GM12872 (cell line): ENCODE measurements around the gene TANGO6.

Experiments used
- CTCF ChIP-seq: IDR thresholded peaks from 3 replicates; pipeline ENCODE4 v1.5.1; 2011; ENCODE audit warnings: low read depth, mild to moderate bottlenecking, low read length, moderate library complexity; ENCODE audit not compliant: insufficient read depth

TANGO6 gene

DNA sequence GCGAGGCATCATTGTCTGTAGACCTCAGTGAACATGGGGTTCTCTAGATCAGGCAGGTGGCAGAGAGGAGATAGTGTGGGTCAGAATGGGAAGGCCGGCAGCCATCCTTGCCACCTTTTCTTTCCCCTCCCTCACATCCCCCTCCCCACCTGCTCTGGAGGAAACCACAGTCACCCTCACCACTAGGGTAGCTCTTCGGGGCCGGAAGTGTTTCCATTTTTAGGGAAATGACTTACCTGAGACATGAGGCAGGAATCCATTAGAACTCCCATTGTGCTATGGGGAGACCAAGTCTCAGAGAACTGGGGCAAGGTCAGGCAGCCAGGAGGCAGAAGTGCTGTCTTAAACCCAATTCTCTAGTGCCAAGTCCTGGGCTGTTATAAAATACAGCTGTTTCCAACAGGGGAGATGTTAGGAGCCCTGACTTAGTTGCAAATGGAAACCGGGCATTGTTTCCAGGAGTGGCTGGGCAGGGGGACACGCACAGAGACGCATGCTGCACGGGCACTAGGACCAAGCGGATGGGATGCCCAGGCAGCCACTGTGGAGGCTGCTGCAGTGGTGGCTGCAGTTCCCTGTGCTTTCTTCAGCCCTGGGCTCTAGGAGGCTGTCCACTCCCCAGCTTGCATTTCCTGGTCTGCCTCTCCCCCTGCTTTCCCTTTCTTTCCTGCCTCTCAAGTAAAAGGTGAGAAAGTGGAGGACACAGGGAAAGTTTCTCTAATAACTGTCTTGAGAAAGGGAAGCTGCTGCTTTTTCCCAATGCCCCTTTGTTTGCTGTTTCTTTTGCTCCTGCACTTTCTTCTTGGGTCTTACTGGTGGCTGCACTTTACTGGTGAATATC, 265.0 kb downstream of the TANGO6 start:
- no peak for TF ChIP-seq CTCF

- no peak for TF ChIP-seq CTCF
Observed at GRCh38 chr16:69108905-69109252, 265.5 kb downstream of the TANGO6 start.

DNA sequence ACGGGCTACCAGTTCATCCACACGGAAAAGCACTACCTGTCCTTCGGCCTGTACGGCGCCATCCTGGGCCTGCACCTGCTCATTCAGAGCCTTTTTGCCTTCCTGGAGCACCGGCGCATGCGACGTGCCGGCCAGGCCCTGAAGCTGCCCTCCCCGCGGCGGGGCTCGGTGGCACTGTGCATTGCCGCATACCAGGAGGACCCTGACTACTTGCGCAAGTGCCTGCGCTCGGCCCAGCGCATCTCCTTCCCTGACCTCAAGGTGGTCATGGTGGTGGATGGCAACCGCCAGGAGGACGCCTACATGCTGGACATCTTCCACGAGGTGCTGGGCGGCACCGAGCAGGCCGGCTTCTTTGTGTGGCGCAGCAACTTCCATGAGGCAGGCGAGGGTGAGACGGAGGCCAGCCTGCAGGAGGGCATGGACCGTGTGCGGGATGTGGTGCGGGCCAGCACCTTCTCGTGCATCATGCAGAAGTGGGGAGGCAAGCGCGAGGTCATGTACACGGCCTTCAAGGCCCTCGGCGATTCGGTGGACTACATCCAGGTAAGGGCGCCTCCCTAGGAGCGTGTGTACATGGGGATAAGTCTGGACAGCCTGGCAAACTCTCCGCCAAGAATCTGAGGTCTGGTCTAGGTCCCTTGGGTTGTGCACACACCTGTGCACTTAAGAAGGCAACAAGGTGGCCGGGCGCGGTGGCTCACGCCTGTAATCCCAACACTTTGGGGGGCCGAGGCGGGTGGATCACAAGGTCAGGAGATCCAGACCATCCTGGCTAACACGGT, 266.3 kb downstream of the TANGO6 start:
- TF ChIP-seq CTCF, result no peak

DNA sequence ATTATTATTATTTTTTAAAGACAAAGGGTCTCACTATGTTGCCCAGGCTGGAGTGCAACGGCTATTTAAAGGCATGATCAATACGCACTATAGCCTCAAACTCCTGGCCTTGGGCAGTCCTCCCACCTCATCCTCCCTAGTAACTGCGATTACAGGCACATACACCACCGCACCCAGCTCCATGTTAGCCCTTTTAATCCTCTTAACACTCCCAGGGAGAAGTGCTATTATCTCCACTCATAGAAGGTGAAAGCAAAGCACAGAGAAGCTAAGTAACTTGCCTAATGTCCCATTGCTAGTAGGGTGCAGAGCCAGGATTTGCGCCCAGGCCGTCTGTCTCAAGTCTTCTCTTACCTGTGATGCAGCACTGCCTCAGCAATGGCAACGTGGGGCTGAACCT, 267.1 kb downstream of the TANGO6 start:
- TF ChIP-seq CTCF, result no peak

- no peak for TF ChIP-seq CTCF
Observed at GRCh38 chr16:69111216-69111875, 268.0 kb downstream of the TANGO6 start.

- no peak for TF ChIP-seq CTCF
Observed at GRCh38 chr16:69111876-69112230, 268.5 kb downstream of the TANGO6 start.
